Esophagus squamous epithelium (tissue), 5 donors: ENCODE results near the gene REC114. TPM values are rescaled to one million over a fixed set of nuclear protein-coding genes. Genes with fewer than 3 reads are reported as not detected.
A peak's percentile ranks its signal among the peaks of the same experiment; 100 is the strongest.

Source experiments
- DNase-seq: peaks from one replicate; lab custom pipeline; 2025; lab: John Stamatoyannopoulos, UW
- H3K27ac ChIP-seq, 4 donors: fragments of 200-600 bp; sonication (generic); one replicate each; pipeline ENCODE4 v1.5.1; 2016 to 2019; ENCODE audit warnings: mild to moderate bottlenecking in 1 of 4
- H3K27me3 ChIP-seq, 4 donors: fragments of 200-600 bp; sonication (generic); 1 replicate in 3 of 4; 2 replicates in 1 of 4; pipeline versions ENCODE4 v1.5.1 to v1.6.0; 2017 to 2021; ENCODE audit warnings: antibody characterized with exemption in 1 of 4
- H3K36me3 ChIP-seq, 3 donors: fragments of 200-600 bp; sonication (generic); one replicate each; pipeline ENCODE4 v1.5.1; 2016 to 2019
- H3K4me1 ChIP-seq, 3 donors: fragments of 200-600 bp; sonication (generic); one replicate each; pipeline ENCODE4 v1.5.1; 2017 to 2019
- H3K4me3 ChIP-seq, 4 donors: fragments of 200-600 bp; sonication (generic); 1 replicate in 3 of 4; 2 replicates in 1 of 4; pipeline ENCODE4 v1.5.1; 2016 to 2019; ENCODE audit warnings: mild to moderate bottlenecking in 2 of 4, moderate library complexity in 1 of 4
- H3K9me3 ChIP-seq, 3 donors: fragments of 200-600 bp; sonication (generic); one replicate each; pipeline ENCODE4 v1.5.1; 2016 to 2019
- POLR2A ChIP-seq, 4 donors: fragments of 450-650 bp; IDR thresholded peaks; one replicate each; pipeline ENCODE4 v1.6.1; 2017; ENCODE audit warnings: antibody characterized with exemption in 4 of 4, mild to moderate bottlenecking in 4 of 4, moderate library complexity in 3 of 4
- WGBS, 2 donors: methylation state at CpG; one replicate each; pipeline ENCODE4 v1.1.5; 2018; 5-methylcytosine and 5-hydroxymethylcytosine counted together
- intact Hi-C: fragments of 100-400 bp; cut with DNase I; formaldehyde crosslinking; loops from one replicate; pipeline ENCODE4 v1.15.0; 2022
- total RNA-seq, 4 donors: library from RNA; depleted of rRNA; stranded (reverse); fragments of >200 nt; gene quantifications; one replicate each; pipeline ENCODE4 v1.1.0, GENCODE V29; 2016
- TF ChIP-seq, protein P1 (sequence below), 6 experiments: fragments of 450-650 bp in 4 of 6; fragments of 200-600 bp in 2 of 6; sonication (generic) in 2 of 6; IDR thresholded peaks; one replicate each; pipeline ENCODE4 v1.5.1; 2016 to 2019; ENCODE audit warnings: antibody characterized with exemption in 6 of 6, mild to moderate bottlenecking in 4 of 6, moderate library complexity in 4 of 6
- donor health status: DM: yes; HTN: yes; CAD: no.

The REC114 gene
- total RNA-seq, 4 donors from 2014 or later, result not detected

DNA sequence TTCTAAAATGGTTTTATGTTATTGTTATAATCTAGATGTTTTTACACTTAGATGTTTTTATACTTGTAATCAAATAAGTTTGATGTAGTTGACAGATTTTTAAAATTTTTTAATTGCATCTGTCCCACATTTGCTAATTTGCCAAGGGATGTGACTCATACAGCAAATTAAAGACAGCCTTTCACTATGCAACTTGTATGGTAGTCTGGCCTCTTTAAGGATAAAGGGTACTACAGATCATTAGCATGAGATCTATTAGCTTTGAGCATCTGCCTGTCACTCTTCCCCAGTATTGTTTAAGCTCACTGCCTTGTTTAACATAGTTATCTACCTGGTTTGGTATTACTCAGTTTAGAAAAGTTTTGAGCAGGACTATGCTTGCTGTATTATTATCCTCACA lies 107.2 kb downstream of the REC114 start:
- H3K36me3 ChIP-seq, result peaks cover 0 to 20% (median 0%) of the 10 kb centered on the region in 3 donors
- no peaks in the 10 kb centered on the region for H3K9me3 ChIP-seq
- TF ChIP-seq POLR2A (IDR thresholded peaks at IDR 0.05), result no peak
- TF ChIP-seq, protein P1, sequence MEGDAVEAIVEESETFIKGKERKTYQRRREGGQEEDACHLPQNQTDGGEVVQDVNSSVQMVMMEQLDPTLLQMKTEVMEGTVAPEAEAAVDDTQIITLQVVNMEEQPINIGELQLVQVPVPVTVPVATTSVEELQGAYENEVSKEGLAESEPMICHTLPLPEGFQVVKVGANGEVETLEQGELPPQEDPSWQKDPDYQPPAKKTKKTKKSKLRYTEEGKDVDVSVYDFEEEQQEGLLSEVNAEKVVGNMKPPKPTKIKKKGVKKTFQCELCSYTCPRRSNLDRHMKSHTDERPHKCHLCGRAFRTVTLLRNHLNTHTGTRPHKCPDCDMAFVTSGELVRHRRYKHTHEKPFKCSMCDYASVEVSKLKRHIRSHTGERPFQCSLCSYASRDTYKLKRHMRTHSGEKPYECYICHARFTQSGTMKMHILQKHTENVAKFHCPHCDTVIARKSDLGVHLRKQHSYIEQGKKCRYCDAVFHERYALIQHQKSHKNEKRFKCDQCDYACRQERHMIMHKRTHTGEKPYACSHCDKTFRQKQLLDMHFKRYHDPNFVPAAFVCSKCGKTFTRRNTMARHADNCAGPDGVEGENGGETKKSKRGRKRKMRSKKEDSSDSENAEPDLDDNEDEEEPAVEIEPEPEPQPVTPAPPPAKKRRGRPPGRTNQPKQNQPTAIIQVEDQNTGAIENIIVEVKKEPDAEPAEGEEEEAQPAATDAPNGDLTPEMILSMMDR (IDR thresholded peaks at IDR 0.05), result no peak
- no peaks in the 10 kb centered on the region for H3K27me3 ChIP-seq
- no peak overlapping the region for H3K27ac ChIP-seq
- H3K4me1 ChIP-seq, result no peaks in the 10 kb centered on the region
- intact Hi-C loops, result loop anchor here (10.0 kb wide), 1 partner anchor 145 kb away; no protein-coding TSS in a partner anchor
- H3K4me3 ChIP-seq, result no peak overlapping the region
- no peak for DNase-seq

DNA sequence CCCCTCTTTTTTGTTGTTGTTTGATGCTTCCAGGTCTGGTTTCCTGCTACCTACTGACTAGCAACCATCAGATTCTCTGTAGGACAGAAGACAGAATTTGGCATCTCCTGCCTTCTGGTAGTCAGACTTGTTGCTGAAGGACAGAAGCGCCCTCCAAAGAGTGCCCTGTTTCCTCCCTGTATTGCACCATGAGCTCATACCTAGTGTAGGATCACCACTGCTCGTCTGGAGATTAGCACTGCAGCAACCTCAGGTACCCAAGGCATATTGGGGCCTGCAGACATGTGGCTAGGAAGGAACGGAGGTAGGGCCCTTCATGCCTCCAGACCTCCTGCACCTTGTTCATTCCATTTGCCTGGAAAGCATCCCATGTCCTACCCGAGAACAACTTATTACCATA lies 112.1 kb downstream of the REC114 start:
- Histone ChIP-seq H3K27ac (no peak overlapping the region), H3K4me1 (no peaks in the 10 kb centered on the region), H3K9me3 (no peaks in the 10 kb centered on the region), H3K36me3 (peaks cover 0 to 65% (median 13%) of the 10 kb centered on the region in 3 donors), H3K4me3 (no peak overlapping the region), H3K27me3 (no peaks in the 10 kb centered on the region)
- intact Hi-C loops, result loop anchor here (10.0 kb wide), 1 partner anchor 140 kb away; no protein-coding TSS in a partner anchor
- no peak for TF ChIP-seq POLR2A (IDR thresholded peaks at IDR 0.05)
- TF ChIP-seq, protein P1 (IDR thresholded peaks at IDR 0.05), result no peak
- WGBS, 2 donors, result 81 to 91% methylated on average over 4 of the region's 4 CpGs
- DNase-seq, result no peak

DNA sequence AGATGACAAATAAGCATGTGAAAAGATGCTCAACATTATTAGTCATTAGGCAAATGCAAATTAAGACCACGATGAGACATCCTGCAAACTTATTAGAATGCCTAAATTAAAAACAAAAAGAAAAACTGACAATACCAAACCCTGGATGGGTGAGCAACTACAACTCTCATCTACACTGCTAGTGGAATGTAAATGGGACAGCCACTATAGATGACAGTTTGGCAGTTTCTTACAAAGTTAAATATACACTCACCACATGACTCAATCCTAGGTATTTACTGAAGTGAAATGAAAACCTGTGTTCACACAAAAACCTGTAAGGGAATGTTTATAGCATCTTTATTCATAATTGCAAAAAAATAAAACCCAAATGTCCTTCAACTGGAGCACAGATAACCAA lies 115.6 kb downstream of the REC114 start:
- Histone ChIP-seq H3K4me3 (no peak overlapping the region), H3K27ac (no peak overlapping the region), H3K4me1 (no peaks in the 10 kb centered on the region), H3K9me3 (no peaks in the 10 kb centered on the region), H3K36me3 (peaks cover 0 to 99% (median 22%) of the 10 kb centered on the region in 3 donors), H3K27me3 (no peaks in the 10 kb centered on the region)
- no peak for TF ChIP-seq POLR2A (IDR thresholded peaks at IDR 0.05)
- TF ChIP-seq, protein P1 (IDR thresholded peaks at IDR 0.05), result no peak
- no peak for DNase-seq
- intact Hi-C loops, result loop anchor here (10.0 kb wide), 1 partner anchor 136 kb away; no protein-coding TSS in a partner anchor
- WGBS, 2 donors, result 67 to 86% methylated on average over 1 of the region's 1 CpG

DNA sequence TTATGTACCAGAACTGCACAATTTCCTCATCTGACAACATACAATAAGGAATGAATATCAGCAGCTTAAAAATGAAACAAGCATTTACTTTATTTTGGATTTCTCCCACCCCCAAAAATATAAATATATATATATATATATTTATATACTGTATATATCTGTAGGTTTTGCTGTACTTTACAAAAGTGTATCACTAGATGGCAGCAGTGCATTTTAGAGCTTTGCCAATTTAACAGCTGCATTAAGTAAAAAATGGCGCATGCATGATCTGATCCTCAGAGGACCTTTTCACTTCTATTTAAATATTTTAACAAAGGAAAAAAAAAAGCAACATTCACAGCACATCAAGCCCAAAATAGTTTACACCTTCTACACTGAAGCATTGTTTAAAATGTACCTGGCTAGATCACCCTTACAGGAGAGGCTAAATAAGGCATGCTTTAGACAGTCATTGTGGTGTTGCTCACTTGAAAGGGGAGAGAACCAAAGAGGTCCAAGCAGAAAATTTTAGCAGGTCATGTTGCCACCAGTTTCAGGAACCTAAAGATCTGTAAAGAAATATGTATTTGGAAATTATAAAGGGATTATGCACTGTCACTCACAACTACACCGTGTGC lies 117.6 kb downstream of the REC114 start:
- H3K4me3 ChIP-seq, result no peak overlapping the region
- H3K36me3 ChIP-seq, result peaks cover 0 to 100% (median 22%) of the 10 kb centered on the region in 3 donors
- H3K4me1 ChIP-seq, result peaks cover 0 to 15% (median 0%) of the 10 kb centered on the region in 3 donors
- intact Hi-C loops, result loop anchor here (5.0 kb wide), 1 partner anchor 77 kb away; no protein-coding TSS in a partner anchor
- DNase-seq, result no peak
- 32 to 50% methylated on average over 2 of the region's 2 CpGs for WGBS, 2 donors
- TF ChIP-seq POLR2A (IDR thresholded peaks at IDR 0.05), result no peak
- TF ChIP-seq, protein P1 (IDR thresholded peaks at IDR 0.05), result peak in 5 of 6 experiments; percentile 13 to 52 (median 21)
- no peak overlapping the region for H3K27ac ChIP-seq
- H3K9me3 ChIP-seq, result no peaks in the 10 kb centered on the region
- no peaks in the 10 kb centered on the region for H3K27me3 ChIP-seq

DNA sequence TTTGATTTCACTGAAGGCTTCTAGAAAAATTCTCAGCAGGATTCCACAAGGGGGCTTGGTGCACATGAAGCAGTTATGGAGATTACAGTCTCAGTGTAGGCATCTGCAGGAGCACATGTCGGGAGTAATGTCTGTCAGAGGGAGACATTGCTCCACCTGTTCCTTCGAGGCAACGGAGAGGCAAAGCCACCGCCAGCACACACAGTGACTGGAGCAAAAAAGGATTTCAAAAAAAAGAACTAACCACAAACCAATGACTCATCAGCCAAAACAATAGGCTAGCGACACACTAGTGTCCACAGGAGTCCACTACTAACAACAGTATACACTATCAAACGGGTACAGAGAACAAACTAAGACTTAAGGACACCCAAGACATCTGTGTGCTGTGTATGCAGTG lies 121.3 kb downstream of the REC114 start:
- Histone ChIP-seq H3K4me1 (peaks cover 0 to 15% (median 0%) of the 10 kb centered on the region in 3 donors), H3K4me3 (no peak overlapping the region), H3K36me3 (peaks cover 0 to 100% (median 26%) of the 10 kb centered on the region in 3 donors), H3K27me3 (no peaks in the 10 kb centered on the region), H3K9me3 (no peaks in the 10 kb centered on the region), H3K27ac (peak overlapping the region in 1 of 4 donors; percentile 13)
- intact Hi-C loops, result loop anchor here (5.0 kb wide), 1 partner anchor 73 kb away; no protein-coding TSS in a partner anchor
- no peak for DNase-seq
- no peak for TF ChIP-seq POLR2A (IDR thresholded peaks at IDR 0.05)
- TF ChIP-seq, protein P1 (IDR thresholded peaks at IDR 0.05), result peak in 1 of 6 experiments; percentile 5
- WGBS, 2 donors, result 5 to 21% methylated on average over 6 of the region's 6 CpGs
